ENCODE results near the gene VAV2. TPM values are rescaled to one million over a fixed set of nuclear protein-coding genes. Genes with fewer than 3 reads are reported as not detected.

VAV2 gene
- total RNA-seq, 6 experiments from 2014 or later = 17.6 to 24.5 (median 21.7) TPM

GRCh38 chr9:133858771-133859170 is 133.4 kb downstream of the VAV2 start:
- peaks cover 3% of the 10 kb centered on the region for H3K27me3 Mint-ChIP-seq (ENCODE audit: insufficient read depth)
- no peak for TF ChIP-seq CTCF (IDR thresholded peaks at IDR 0.05)
- H3K4me1 Mint-ChIP-seq (ENCODE audit: low read depth) = no peaks in the 10 kb centered on the region; the same call in 1 of the 2 replicates
- DNase-seq = no peak
- H3K36me3 Mint-ChIP-seq (ENCODE audit: low read depth) = no peaks in the 10 kb centered on the region
- no peak overlapping the region for H3K4me3 Mint-ChIP-seq
- no peaks in the 10 kb centered on the region for H3K9me3 Mint-ChIP-seq
- H3K27ac Mint-ChIP-seq = no peak overlapping the region

- H3K36me3 Mint-ChIP-seq (ENCODE audit: low read depth) = no peaks in the 10 kb centered on the region
- H3K27me3 Mint-ChIP-seq (ENCODE audit: insufficient read depth) = peaks cover 3% of the 10 kb centered on the region
- no peak for DNase-seq
- H3K27ac Mint-ChIP-seq = no peak overlapping the region
- H3K4me1 Mint-ChIP-seq (ENCODE audit: low read depth) = no peaks in the 10 kb centered on the region
- no peak for TF ChIP-seq CTCF (IDR thresholded peaks at IDR 0.05)
- no peaks in the 10 kb centered on the region for H3K9me3 Mint-ChIP-seq
- no peak overlapping the region for H3K4me3 Mint-ChIP-seq
Measured at GRCh38 chr9:133857639-133858038, 134.5 kb downstream of the VAV2 start.

GRCh38 chr9:133856798-133857197 is 135.3 kb downstream of the VAV2 start:
- no peak for TF ChIP-seq CTCF (IDR thresholded peaks at IDR 0.05)
- H3K4me1 Mint-ChIP-seq (ENCODE audit: low read depth) = no peaks in the 10 kb centered on the region
- no peak overlapping the region for H3K27ac Mint-ChIP-seq
- peaks cover 3% of the 10 kb centered on the region for H3K27me3 Mint-ChIP-seq (ENCODE audit: insufficient read depth)
- DNase-seq = no peak
- no peaks in the 10 kb centered on the region for H3K36me3 Mint-ChIP-seq (ENCODE audit: low read depth)
- no peaks in the 10 kb centered on the region for H3K9me3 Mint-ChIP-seq
- H3K4me3 Mint-ChIP-seq = no peak overlapping the region

- Mint-ChIP-seq H3K4me1 (ENCODE audit: low read depth) (no peaks in the 10 kb centered on the region), H3K36me3 (ENCODE audit: low read depth) (no peaks in the 10 kb centered on the region), H3K4me3 (no peak overlapping the region), H3K9me3 (no peaks in the 10 kb centered on the region), H3K27ac (no peak overlapping the region), H3K27me3 (ENCODE audit: insufficient read depth) (peaks cover 3% of the 10 kb centered on the region)
- TF ChIP-seq CTCF (IDR thresholded peaks at IDR 0.05) = no peak
- DNase-seq = no peak
Measured at GRCh38 chr9:133855802-133856521, 136.2 kb downstream of the VAV2 start.

GRCh38 chr9:133855371-133855770 is 136.8 kb downstream of the VAV2 start:
- peaks cover 3% of the 10 kb centered on the region for H3K27me3 Mint-ChIP-seq (ENCODE audit: insufficient read depth)
- H3K27ac Mint-ChIP-seq = no peak overlapping the region
- H3K4me1 Mint-ChIP-seq (ENCODE audit: low read depth) = no peaks in the 10 kb centered on the region
- no peak overlapping the region for H3K4me3 Mint-ChIP-seq
- no peak for TF ChIP-seq CTCF (IDR thresholded peaks at IDR 0.05)
- DNase-seq = no peak
- H3K36me3 Mint-ChIP-seq (ENCODE audit: low read depth) = no peaks in the 10 kb centered on the region
- no peaks in the 10 kb centered on the region for H3K9me3 Mint-ChIP-seq
